Progenitor cell of endocrine pancreas (in vitro differentiated cells): ENCODE data around the gene EARS2. TPM values are rescaled to one million over a fixed set of nuclear protein-coding genes. Genes with fewer than 3 reads are reported as not detected.

Experiments used
- DNase-seq: peaks from one replicate; pipeline ENCODE4 v3.0.0; 2021; ENCODE audit warnings: low spot score; ENCODE audit not compliant: unreplicated experiment
- H3K27ac Mint-ChIP-seq: 2 replicates; pipeline ENCODE4 v1.8.0; 2021; ENCODE audit warnings: mild to moderate bottlenecking, moderate library complexity, mixed read lengths
- H3K27me3 Mint-ChIP-seq: 2 replicates; pipeline ENCODE4 v1.8.0; 2021; ENCODE audit warnings: mixed read lengths
- H3K36me3 Mint-ChIP-seq: 2 replicates; pipeline ENCODE4 v1.8.0; 2022; ENCODE audit warnings: mixed read lengths; ENCODE audit not compliant: insufficient read depth
- H3K4me1 Mint-ChIP-seq: 2 replicates; pipeline ENCODE4 v1.8.0; 2021; ENCODE audit warnings: low read depth, mixed read lengths
- H3K4me3 Mint-ChIP-seq: 2 replicates; pipeline ENCODE4 v1.8.0; 2021; ENCODE audit warnings: low read depth, mild to moderate bottlenecking, moderate library complexity, mixed read lengths
- H3K9me3 Mint-ChIP-seq: 2 replicates; pipeline ENCODE4 v1.8.0; 2021; ENCODE audit warnings: low read depth, mixed read lengths
- total RNA-seq: library from RNA; stranded (reverse); gene quantifications from 2 replicates; pipeline ENCODE4 v1.2.1, GENCODE V29; 2021
- TF ChIP-seq, protein P1 (sequence below): fragments of 200-600 bp; sonication (generic); IDR thresholded peaks from one replicate; pipeline ENCODE4 v1.5.0; 2021; ENCODE audit warnings: antibody characterized with exemption, mild to moderate bottlenecking; ENCODE audit not compliant: unreplicated experiment

The EARS2 gene
- total RNA-seq, 1 donor from 2014 or later = 24.7 TPM

DNA sequence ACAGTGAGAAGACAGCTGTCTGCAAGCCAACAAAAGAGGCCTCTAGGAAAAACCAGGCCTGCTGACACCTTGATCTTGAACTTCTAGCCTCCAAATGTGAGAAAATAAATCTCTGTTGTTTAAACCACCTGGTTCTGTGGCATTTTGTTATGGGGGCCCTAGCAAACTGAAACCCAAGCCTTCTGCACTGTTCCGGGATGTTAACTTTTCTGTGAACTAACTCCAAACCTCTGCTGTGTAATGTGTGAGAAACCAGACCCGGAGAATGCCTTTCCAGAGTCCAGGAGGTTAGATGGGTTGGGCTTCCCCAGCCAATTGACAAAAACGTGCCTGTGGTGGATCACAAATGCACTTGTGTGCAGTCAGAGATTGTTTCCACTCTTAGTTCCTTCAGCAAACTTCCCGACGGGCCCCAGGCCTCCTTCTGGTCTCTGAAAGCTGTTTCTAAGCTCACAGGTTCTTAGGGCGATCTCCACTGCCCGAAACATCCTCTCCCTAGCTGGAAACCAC, 33.2 kb downstream of the EARS2 start:
- Mint-ChIP-seq H3K4me3 (no peak overlapping the region), H3K36me3 (peaks cover 22% of the 10 kb centered on the region), H3K27me3 (no peaks in the 10 kb centered on the region), H3K9me3 (no peaks in the 10 kb centered on the region), H3K4me1 (no peaks in the 10 kb centered on the region), H3K27ac (peak overlapping the region; percentile 52)
- TF ChIP-seq, protein P1, sequence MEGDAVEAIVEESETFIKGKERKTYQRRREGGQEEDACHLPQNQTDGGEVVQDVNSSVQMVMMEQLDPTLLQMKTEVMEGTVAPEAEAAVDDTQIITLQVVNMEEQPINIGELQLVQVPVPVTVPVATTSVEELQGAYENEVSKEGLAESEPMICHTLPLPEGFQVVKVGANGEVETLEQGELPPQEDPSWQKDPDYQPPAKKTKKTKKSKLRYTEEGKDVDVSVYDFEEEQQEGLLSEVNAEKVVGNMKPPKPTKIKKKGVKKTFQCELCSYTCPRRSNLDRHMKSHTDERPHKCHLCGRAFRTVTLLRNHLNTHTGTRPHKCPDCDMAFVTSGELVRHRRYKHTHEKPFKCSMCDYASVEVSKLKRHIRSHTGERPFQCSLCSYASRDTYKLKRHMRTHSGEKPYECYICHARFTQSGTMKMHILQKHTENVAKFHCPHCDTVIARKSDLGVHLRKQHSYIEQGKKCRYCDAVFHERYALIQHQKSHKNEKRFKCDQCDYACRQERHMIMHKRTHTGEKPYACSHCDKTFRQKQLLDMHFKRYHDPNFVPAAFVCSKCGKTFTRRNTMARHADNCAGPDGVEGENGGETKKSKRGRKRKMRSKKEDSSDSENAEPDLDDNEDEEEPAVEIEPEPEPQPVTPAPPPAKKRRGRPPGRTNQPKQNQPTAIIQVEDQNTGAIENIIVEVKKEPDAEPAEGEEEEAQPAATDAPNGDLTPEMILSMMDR = no peak
- DNase-seq = no peak

DNA sequence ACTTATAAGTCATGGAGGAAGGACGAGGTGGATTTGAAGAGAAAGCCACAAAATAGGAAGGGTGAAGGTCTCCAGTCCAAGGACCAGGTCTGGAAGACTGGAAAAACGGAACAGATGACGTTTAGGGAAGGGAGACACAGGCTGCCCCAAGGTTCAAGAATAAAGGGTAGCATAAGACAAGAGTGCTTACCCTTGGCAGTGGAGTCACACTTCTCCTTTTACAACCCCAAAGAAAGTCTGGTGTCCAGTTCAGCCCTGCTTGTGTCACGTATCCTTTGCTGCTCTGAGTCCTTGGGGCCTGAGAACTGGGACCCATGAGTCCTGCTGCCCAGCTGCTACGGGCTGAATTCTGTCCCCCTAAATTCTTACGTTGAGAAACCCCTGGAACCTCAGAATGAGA, 33.8 kb downstream of the EARS2 start:
- Mint-ChIP-seq H3K4me3 (no peak overlapping the region), H3K36me3 (peaks cover 25% of the 10 kb centered on the region), H3K27me3 (no peaks in the 10 kb centered on the region), H3K27ac (no peak overlapping the region), H3K9me3 (no peaks in the 10 kb centered on the region), H3K4me1 (no peaks in the 10 kb centered on the region)
- DNase-seq = no peak
- TF ChIP-seq, protein P1 = no peak

DNA sequence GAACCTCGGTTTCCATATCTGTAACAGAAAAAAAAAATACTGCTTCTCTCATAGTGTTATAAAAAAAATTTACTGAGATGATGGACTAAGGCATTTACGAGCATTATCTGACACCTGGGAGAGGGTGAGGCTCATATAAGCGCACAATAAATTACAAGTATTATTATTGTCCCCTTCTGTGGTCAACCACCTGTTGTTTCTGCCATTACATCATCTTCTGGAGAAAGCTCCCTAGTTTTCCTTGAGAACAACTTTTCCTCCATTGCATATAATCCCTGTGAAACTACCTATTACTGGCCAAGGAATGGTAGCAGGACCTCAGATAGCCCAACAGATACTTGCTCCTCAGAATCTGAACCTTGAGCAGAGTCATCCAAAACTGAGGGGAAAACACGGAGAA, 35.2 kb downstream of the EARS2 start:
- TF ChIP-seq, protein P1 = no peak
- no peaks in the 10 kb centered on the region for H3K27me3 Mint-ChIP-seq
- no peaks in the 10 kb centered on the region for H3K9me3 Mint-ChIP-seq
- DNase-seq = no peak
- no peak overlapping the region for H3K27ac Mint-ChIP-seq
- no peaks in the 10 kb centered on the region for H3K4me1 Mint-ChIP-seq
- no peak overlapping the region for H3K4me3 Mint-ChIP-seq
- peaks cover 22% of the 10 kb centered on the region for H3K36me3 Mint-ChIP-seq

DNA sequence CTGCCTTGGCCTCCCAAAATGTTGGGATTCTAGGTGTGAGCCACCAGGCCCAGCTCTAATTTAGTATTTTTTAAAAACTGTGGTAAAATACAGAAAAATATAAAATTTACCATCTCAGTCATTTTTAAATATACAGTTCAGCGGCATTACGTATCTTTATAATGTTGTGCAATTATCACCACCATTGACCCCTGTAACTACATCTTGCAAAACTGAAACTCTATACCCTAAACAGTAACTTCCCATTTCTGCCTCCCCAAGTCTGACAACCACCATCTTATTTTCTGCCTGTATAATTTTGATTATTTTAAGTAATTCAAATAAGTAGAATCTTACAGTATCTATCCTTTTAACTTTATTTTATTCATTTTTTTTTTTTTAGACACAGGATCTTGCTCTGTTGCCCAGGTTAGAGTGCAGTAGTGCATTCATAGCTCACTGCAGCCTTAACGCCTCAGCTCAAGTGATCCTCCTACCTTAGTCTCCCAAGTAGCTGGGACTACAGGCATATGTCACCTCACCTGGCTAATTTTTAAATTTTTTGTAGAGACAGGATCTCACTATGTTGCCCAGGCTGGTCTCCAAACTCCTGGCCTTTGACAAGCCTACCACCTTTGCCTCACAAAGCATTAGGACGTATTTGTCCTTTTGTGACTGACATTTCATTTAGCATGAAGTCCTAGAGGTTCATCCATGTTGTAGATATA, 36.0 kb downstream of the EARS2 start:
- no peak overlapping the region for H3K4me3 Mint-ChIP-seq
- TF ChIP-seq, protein P1 = no peak
- no peaks in the 10 kb centered on the region for H3K9me3 Mint-ChIP-seq
- H3K27ac Mint-ChIP-seq = no peak overlapping the region
- H3K27me3 Mint-ChIP-seq = no peaks in the 10 kb centered on the region
- no peaks in the 10 kb centered on the region for H3K4me1 Mint-ChIP-seq
- no peak for DNase-seq
- peaks cover 22% of the 10 kb centered on the region for H3K36me3 Mint-ChIP-seq

DNA sequence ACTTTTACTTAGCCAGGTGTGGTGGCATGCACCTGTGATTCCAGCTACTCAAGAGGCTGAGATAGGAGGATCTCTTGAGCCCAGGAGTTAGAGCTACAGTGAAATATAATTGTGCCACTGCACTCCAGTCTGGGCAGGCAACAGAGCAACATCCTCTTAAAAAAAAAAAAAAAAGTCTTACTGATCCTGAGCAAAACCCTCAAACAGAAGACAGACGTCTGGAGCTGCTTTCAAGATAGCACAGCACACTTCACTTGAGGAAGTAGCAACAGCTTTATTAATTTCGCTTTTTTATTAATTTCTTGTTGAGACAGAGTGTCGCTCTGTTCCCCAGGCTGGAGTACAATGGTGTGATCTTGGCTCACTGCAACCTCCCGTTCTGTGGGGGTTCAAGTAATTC, 36.6 kb downstream of the EARS2 start:
- Mint-ChIP-seq H3K36me3 (peaks cover 22% of the 10 kb centered on the region), H3K27ac (no peak overlapping the region), H3K4me1 (no peaks in the 10 kb centered on the region), H3K9me3 (no peaks in the 10 kb centered on the region), H3K27me3 (no peaks in the 10 kb centered on the region), H3K4me3 (no peak overlapping the region)
- TF ChIP-seq, protein P1 = no peak
- DNase-seq = no peak
